ENCODE measurements around the gene NELFCD. TPM values are rescaled to one million over a fixed set of nuclear protein-coding genes. Genes with fewer than 3 reads are reported as not detected.
A peak's percentile ranks its signal among the peaks of the same experiment; 100 is the strongest.

NELFCD gene
- polyA plus RNA-seq, 4 donors = 71.6 to 150 (median 125) TPM

- DNase-seq (ENCODE audit: low read depth in 4 of 4, low spot score in 3 of 4) = peak; percentile 77 to 86 (median 80)
Measured at GRCh38 chr20:59042796-59043631, 62.0 kb downstream of the NELFCD start.

GRCh38 chr20:59043698-59044097 is 62.6 kb downstream of the NELFCD start:
- no peak for DNase-seq (ENCODE audit: low read depth in 4 of 4, low spot score in 3 of 4)

DNA sequence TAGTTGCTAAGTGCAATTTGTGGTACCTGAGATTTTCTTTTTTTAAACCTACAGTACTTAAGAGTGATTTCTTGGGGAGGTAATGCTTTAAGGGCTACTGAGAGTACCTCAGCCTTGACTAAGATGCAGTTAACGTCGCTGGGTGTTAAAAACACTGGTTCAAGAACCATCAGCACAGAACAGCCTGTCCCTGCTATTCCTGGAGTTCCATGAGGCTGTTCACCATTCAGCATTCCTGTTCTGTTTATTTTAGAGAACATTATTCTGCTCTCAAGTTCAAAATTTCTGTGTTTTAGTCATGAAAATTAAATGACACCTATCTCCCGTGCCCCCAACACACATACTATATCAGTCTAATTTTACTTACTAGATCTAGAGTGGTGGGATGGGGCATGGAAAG is 63.2 kb downstream of the NELFCD start:
- no peak for DNase-seq (ENCODE audit: low read depth in 4 of 4, low spot score in 3 of 4)

Other genes with a start within 250 kb of the NELFCD start
- 1 to 10 TPM in 1 of 4 donors, under 1 TPM in 3; 0.67 to 1.8 (median 0.80) TPM for gene GNAS-AS1, start 130.4 kb upstream of the NELFCD start, polyA plus RNA-seq (ENCODE audit: insufficient read length in 4 of 4)
- 1,000 to 10,000 TPM; 1,915 to 2,381 (median 2,089) TPM for gene GNAS, start 128.5 kb upstream of the NELFCD start, polyA plus RNA-seq (ENCODE audit: insufficient read length in 4 of 4)
- 10 to 100 TPM; 75.6 to 88.3 (median 82.5) TPM for gene CTSZ, start 26.0 kb downstream of the NELFCD start, polyA plus RNA-seq (ENCODE audit: insufficient read length in 4 of 4)
- 1 to 10 TPM; 1.5 to 3.4 (median 1.9) TPM for gene TUBB1, start 38.2 kb downstream of the NELFCD start, polyA plus RNA-seq (ENCODE audit: insufficient read length in 4 of 4)
- gene ATP5F1E, start 51.1 kb downstream of the NELFCD start, polyA plus RNA-seq (ENCODE audit: insufficient read length in 4 of 4) = 100 to 1,000 TPM; 154 to 225 (median 192) TPM
- 10 to 100 TPM; 43.3 to 90.2 (median 72.9) TPM for gene PRELID3B, start 61.5 kb downstream of the NELFCD start, polyA plus RNA-seq (ENCODE audit: insufficient read length in 4 of 4)
- gene ZNF831, start 182.6 kb downstream of the NELFCD start, polyA plus RNA-seq (ENCODE audit: insufficient read length in 4 of 4) = under 1 TPM; 0.06 to 0.11 (median 0.09) TPM

Data from left renal pelvis (tissue), 4 donors.